GM23338 (cell line): Measurements from ENCODE around the gene MAGI1. TPM values are rescaled to one million over a fixed set of nuclear protein-coding genes. Genes with fewer than 3 reads are reported as not detected.

Source experiments
- ATAC-seq: fragments of 200-7000 bp; cut with Tn5 transposase; 3 replicates; pipeline ENCODE4 v1.9.1; 2020
- DNase-seq: peaks from one replicate; pipeline ENCODE4 v3.0.0-alpha.2; 2015; ENCODE audit warnings: low spot score
- H2AFZ ChIP-seq: fragments of 200-600 bp; sonication (generic); 2 replicates; pipeline ENCODE4 v1.8.0; 2016; ENCODE audit warnings: antibody characterized with exemption, mild to moderate bottlenecking, moderate library complexity
- H3F3A ChIP-seq: fragments of 200-600 bp; sonication (generic); replicated peaks from 2 replicates; pipeline ENCODE4 v1.8.0; 2017; ENCODE audit warnings: antibody characterized with exemption, mixed run types, low read depth
- H3K27ac ChIP-seq: fragments of 200-600 bp; sonication (generic); 2 replicates; pipeline ENCODE4 v1.6.1; 2016; ENCODE audit warnings: low read depth
- H3K27me3 ChIP-seq: fragments of 200-600 bp; sonication (generic); 2 replicates; pipeline ENCODE4 v1.8.0; 2016; ENCODE audit warnings: mild to moderate bottlenecking, mixed run types, moderate library complexity; ENCODE audit not compliant: insufficient read depth
- H3K36me3 ChIP-seq: fragments of 200-600 bp; sonication (generic); 2 replicates; pipeline ENCODE4 v1.8.0; 2016; ENCODE audit warnings: mild to moderate bottlenecking; ENCODE audit not compliant: insufficient read depth
- H3K4me1 ChIP-seq: fragments of 200-600 bp; sonication (generic); 2 replicates; pipeline ENCODE4 v1.8.0; 2016; ENCODE audit warnings: mild to moderate bottlenecking, moderate library complexity; ENCODE audit not compliant: insufficient read depth
- H3K4me2 ChIP-seq: fragments of 200-600 bp; sonication (generic); 2 replicates; pipeline ENCODE4 v1.7.1; 2017; ENCODE audit warnings: mixed run types
- H3K4me3 ChIP-seq: fragments of 200-600 bp; sonication (generic); 2 replicates; pipeline ENCODE4 v1.6.1; 2016; ENCODE audit warnings: mixed run types
- H3K79me2 ChIP-seq: fragments of 200-600 bp; sonication (generic); replicated peaks from 2 replicates; pipeline ENCODE4 v1.8.0; 2017; ENCODE audit warnings: mild to moderate bottlenecking; ENCODE audit not compliant: insufficient read depth
- H3K9me2 ChIP-seq: fragments of 200-600 bp; sonication (generic); 2 replicates; pipeline ENCODE4 v1.8.0; 2017; ENCODE audit not compliant: insufficient read depth
- H4K20me1 ChIP-seq: fragments of 200-600 bp; sonication (generic); replicated peaks from 2 replicates; pipeline ENCODE4 v1.8.0; 2017; ENCODE audit warnings: mild to moderate bottlenecking; ENCODE audit not compliant: insufficient read depth
- H3K27ac Mint-ChIP-seq: 2 replicates; pipeline ENCODE4 v1.8.0; 2020; ENCODE audit warnings: inconsistent platforms, mild to moderate bottlenecking, moderate library complexity, mixed read lengths
- H3K27me3 Mint-ChIP-seq: 3 replicates; pipeline ENCODE4 v1.8.0; 2022; ENCODE audit warnings: low read depth, mild to moderate bottlenecking, moderate library complexity, mixed read lengths, inconsistent platforms; ENCODE audit not compliant: insufficient read depth, poor library complexity
- H3K36me3 Mint-ChIP-seq: 3 replicates; pipeline ENCODE4 v1.8.0; 2021; ENCODE audit warnings: low read depth, mild to moderate bottlenecking, inconsistent platforms, moderate library complexity, mixed read lengths
- H3K4me1 Mint-ChIP-seq: 3 replicates; pipeline ENCODE4 v1.8.0; 2020; ENCODE audit warnings: mild to moderate bottlenecking, inconsistent platforms, mixed read lengths
- H3K4me3 Mint-ChIP-seq: 3 replicates; pipeline ENCODE4 v1.8.0; 2021; ENCODE audit warnings: moderate library complexity, mild to moderate bottlenecking, inconsistent platforms, mixed read lengths
- H3K9me3 Mint-ChIP-seq: 3 replicates; pipeline ENCODE4 v1.8.0; 2020; ENCODE audit warnings: moderate library complexity, mild to moderate bottlenecking, inconsistent platforms, mixed read lengths
- CREB1 ChIP-seq: fragments of 250-450 bp; sonication (Bioruptor Pico); IDR thresholded peaks from 2 replicates; pipeline ENCODE4 v1.5.0; 2020; ENCODE audit warnings: low read depth, mild to moderate bottlenecking, moderate library complexity
- CTCF ChIP-seq, 2 experiments: fragments of 200-600 bp in 1 of 2; sonication (generic) in 1 of 2; conservative IDR thresholded peaks; 2 replicates each; pipeline versions ENCODE4 v1.5.1 to v1.6.1; 2016 to 2017; ENCODE audit warnings: antibody characterized with exemption in 2 of 2, low read depth in 2 of 2, mild to moderate bottlenecking in 2 of 2, moderate library complexity in 1 of 2
- EZH2 ChIP-seq: fragments of 200-600 bp; sonication (generic); IDR thresholded peaks from one replicate; pipeline ENCODE4 v1.8.0; 2017; ENCODE audit warnings: antibody characterized with exemption, mild to moderate bottlenecking, low read depth; ENCODE audit not compliant: unreplicated experiment
- EZH2phosphoT487 ChIP-seq: fragments of 200-600 bp; sonication (generic); IDR thresholded peaks from one replicate; pipeline ENCODE4 v1.8.1; 2018; ENCODE audit warnings: antibody characterized with exemption; ENCODE audit not compliant: unreplicated experiment
- JUNB ChIP-seq: IDR thresholded peaks from one replicate; pipeline ENCODE4 v1.6.1; 2016; ENCODE audit warnings: antibody characterized with exemption; ENCODE audit not compliant: unreplicated experiment
- NANOG ChIP-seq: IDR thresholded peaks from 2 replicates; pipeline ENCODE4 v1.6.1; 2016; ENCODE audit warnings: antibody characterized with exemption, borderline replicate concordance
- POLR2AphosphoS5 ChIP-seq: IDR thresholded peaks from 2 replicates; pipeline ENCODE4 v1.6.1; 2016; ENCODE audit warnings: antibody characterized with exemption, low read depth
- REST ChIP-seq: IDR thresholded peaks from one replicate; pipeline ENCODE4 v1.6.1; 2018; ENCODE audit warnings: antibody characterized with exemption; ENCODE audit not compliant: unreplicated experiment
- STAT1 ChIP-seq: IDR thresholded peaks from one replicate; pipeline ENCODE4 v1.6.1; 2016; ENCODE audit warnings: antibody characterized with exemption; ENCODE audit not compliant: unreplicated experiment
- ZNF114 ChIP-seq: fragments of 250-450 bp; sonication (Bioruptor Pico); IDR thresholded peaks from 2 replicates; pipeline ENCODE4 v1.5.0; 2020; ENCODE audit warnings: mild to moderate bottlenecking, moderate library complexity
- ZNF331 ChIP-seq: fragments of 250-450 bp; sonication (Bioruptor Pico); IDR thresholded peaks from 2 replicates; pipeline ENCODE4 v1.5.0; 2020; ENCODE audit warnings: low read depth, mild to moderate bottlenecking, moderate library complexity
- ZNF462 ChIP-seq: fragments of 250-450 bp; sonication (Bioruptor Pico); IDR thresholded peaks from 2 replicates; pipeline ENCODE4 v1.5.0; 2020; ENCODE audit warnings: mild to moderate bottlenecking, moderate library complexity
- polyA plus RNA-seq: library from polyadenylated mRNA; unstranded; fragments of >200 nt; fragmentation: Nextera tagmentation; extraction: Ambion mirVana; gene quantifications from 2 replicates; pipeline ENCODE4 v1.2.1, GENCODE V29; 2016
- total RNA-seq: library from RNA; depleted of rRNA; stranded (reverse); fragments of >200 nt; shearing (Covaris generic); gene quantifications from 2 replicates; pipeline ENCODE4 v1.2.3, GENCODE V29; 2014

MAGI1 gene
- total and polyA plus RNA-seq, 2 experiments from 2014 or later = 27.4 to 71.2 TPM

- TF ChIP-seq CTCF (conservative IDR thresholded peaks at IDR 0.05; ENCODE audit: low read depth in 2 of 2) = no peak
- no peak for TF ChIP-seq ZNF114 (CRISPR knock-in tag)
- no peak for TF ChIP-seq ZNF331 (CRISPR knock-in tag)
Measured at GRCh38 chr3:65642883-65643282, 395.8 kb downstream of the MAGI1 start (continued).

GRCh38 chr3:65641777-65642176 is 396.9 kb downstream of the MAGI1 start:
- DNase-seq (no peak), ATAC-seq (no peak)
- Histone ChIP-seq H3K79me2 (peaks cover 29% of the 10 kb centered on the region), H3K4me1 (peaks cover 8% of the 10 kb centered on the region; the same call in 1 of the 2 replicates), H3K27ac (no peak overlapping the region), H3K27me3 (no peaks in the 10 kb centered on the region), H3K9me2 (no peaks in the 10 kb centered on the region; the same call in 1 of the 2 replicates), H3K4me2 (no peak overlapping the region), H4K20me1 (no peaks in the 10 kb centered on the region), H3F3A (no peaks in the 10 kb centered on the region), H2AFZ (no peak overlapping the region), H3K36me3 (no peaks in the 10 kb centered on the region), H3K4me3 (no peak overlapping the region)
- peaks cover 6% of the 10 kb centered on the region for H3K27me3 Mint-ChIP-seq
- no peak overlapping the region for H3K4me3 Mint-ChIP-seq
- H3K4me1 Mint-ChIP-seq = peaks cover 23% of the 10 kb centered on the region
- H3K36me3 Mint-ChIP-seq = no peaks in the 10 kb centered on the region
- no peak overlapping the region for H3K27ac Mint-ChIP-seq
- H3K9me3 Mint-ChIP-seq = no peaks in the 10 kb centered on the region
- TF ChIP-seq EZH2phosphoT487 (no peak), ZNF331 (CRISPR knock-in tag) (no peak), JUNB (no peak), EZH2 (no peak), STAT1 (no peak), NANOG (no peak), CREB1 (CRISPR knock-in tag) (no peak), CTCF (conservative IDR thresholded peaks at IDR 0.05; ENCODE audit: low read depth in 2 of 2) (no peak), ZNF462 (CRISPR knock-in tag) (no peak), POLR2AphosphoS5 (no peak), REST (no peak), ZNF114 (CRISPR knock-in tag) (no peak)
